ENCODE measurements around the gene SNUPN.

Gene SNUPN

GRCh38 chr15:75625542-75626347 is at the start of gene SNUPN:
TSS of gene SNUPN (minus strand) at chr15:75625725. CDS start at chr15:75621051, 4,674 bp downstream.
- peak; percentile 92 for DNase-seq

GRCh38 chr15:75674366-75674765 is 48.8 kb upstream of the SNUPN start:
- no peak for DNase-seq

DNA sequence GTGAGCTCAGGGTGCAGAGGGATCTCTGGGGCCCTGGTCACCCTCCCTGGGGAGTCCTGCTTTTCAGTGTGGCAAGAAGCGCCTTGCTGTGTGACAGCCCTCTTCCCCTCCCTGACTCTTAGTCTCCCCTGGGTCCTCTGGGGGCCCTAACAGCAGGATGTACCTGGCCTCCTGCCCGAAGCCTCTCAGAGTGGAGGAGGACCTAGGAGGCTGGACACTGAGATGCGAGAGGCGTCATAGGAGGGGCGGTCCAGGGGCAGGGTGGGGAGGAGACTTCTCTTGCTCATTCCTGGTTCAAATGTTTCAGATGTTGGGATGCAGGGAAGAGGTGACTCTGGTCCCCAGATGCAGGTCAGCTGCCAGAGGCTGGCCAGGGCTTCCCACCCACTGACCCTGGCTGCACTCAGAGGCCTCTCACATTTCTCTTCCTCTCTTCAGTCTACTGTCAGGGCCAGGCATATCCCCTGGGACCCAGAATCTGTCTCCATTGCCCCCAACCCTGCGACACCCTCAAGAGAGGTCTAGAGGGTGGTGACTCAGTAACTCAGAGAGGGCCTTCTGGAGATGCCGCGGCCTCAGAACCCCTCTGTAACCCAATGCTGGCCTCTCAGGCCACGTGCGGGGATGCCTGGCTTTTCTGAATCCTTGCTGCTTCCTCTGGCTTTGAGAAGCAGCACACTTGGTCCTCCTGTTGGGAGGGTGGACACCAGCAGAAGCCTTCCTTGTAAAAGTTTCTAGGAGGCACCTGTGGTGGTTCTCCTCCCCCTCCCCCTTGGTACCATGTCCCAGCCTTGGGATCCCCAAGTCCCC is 48.1 kb upstream of the SNUPN start:
- DNase-seq, result peak; percentile 79

- DNase-seq, result peak; percentile 88
Observed at GRCh38 chr15:75672646-75673425, 47.3 kb upstream of the SNUPN start.

DNA sequence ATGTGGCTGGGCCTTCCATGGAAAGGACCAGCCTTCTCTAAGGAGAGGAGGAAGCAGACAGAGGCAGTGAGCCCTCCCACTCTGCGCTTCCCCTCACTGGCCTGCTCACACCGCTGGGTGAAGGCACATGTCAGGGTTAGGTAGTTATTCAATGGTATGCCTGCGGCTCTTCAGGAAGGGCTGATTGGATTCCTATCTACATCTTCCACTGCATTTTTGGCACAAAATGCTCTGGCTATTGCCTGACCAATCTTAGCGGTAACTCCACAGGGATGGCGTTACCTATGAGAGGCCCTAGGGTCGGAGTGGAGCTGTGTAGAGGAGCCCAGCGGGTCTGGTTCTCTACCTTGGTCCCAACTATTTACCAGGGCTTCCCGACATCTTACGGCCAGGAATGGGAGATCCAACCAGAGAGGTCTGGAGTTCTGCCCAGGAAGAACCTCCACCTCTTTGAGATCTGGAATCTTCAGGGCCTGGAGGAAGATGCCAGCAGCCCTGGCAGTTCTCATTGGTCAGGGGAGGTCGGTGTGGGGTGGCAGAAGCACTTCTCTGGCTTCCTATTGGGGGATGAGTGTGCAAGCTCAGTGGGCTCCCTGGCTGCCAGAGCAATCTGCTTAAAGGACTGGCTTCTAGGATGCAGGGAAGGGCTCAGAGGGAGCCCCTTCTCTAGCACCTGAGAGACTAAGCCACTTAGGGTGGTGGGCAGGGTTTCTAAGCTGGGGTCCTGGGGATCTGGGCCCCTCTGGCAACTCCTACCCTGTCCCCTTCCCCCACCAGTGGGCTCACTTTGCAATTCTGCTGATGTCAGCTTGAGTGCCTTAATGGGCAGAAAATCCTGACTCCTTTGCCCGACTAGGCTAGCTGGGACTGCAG is 46.4 kb upstream of the SNUPN start:
- peak; percentile 25 for DNase-seq

GRCh38 chr15:75669879-75670212 is 44.3 kb upstream of the SNUPN start:
- DNase-seq, result no peak

- DNase-seq, result peak; percentile 45
Observed at GRCh38 chr15:75669191-75669878, 43.8 kb upstream of the SNUPN start.

GRCh38 chr15:75666823-75667501 is 41.4 kb upstream of the SNUPN start:
- peak; percentile 99 for DNase-seq

GRCh38 chr15:75663931-75664421 is 38.5 kb upstream of the SNUPN start:
- DNase-seq, result no peak

- no peak for DNase-seq
Observed at GRCh38 chr15:75662823-75663519, 37.4 kb upstream of the SNUPN start.

DNA sequence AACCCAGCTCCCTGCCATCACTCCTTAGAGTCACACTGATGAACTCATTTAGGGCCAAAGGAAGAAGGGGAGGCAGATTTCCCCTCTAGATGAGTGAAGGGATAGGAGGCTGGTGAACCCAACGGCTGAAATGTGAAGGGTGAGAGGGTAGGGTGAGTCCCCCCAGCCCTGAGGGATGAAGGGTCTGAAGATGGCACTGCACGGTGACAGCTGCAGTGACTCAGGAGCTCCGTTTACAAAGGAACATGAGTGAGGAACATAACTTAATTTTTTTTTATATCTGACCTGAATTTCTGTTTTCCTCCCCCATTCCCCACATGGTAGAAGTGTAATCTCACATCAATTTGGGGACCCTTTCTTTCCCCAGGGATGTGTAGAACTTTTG is 36.2 kb upstream of the SNUPN start:
- no peak for DNase-seq

- DNase-seq, result peak; percentile 93
Observed at GRCh38 chr15:75661100-75661755, 35.7 kb upstream of the SNUPN start.

DNA sequence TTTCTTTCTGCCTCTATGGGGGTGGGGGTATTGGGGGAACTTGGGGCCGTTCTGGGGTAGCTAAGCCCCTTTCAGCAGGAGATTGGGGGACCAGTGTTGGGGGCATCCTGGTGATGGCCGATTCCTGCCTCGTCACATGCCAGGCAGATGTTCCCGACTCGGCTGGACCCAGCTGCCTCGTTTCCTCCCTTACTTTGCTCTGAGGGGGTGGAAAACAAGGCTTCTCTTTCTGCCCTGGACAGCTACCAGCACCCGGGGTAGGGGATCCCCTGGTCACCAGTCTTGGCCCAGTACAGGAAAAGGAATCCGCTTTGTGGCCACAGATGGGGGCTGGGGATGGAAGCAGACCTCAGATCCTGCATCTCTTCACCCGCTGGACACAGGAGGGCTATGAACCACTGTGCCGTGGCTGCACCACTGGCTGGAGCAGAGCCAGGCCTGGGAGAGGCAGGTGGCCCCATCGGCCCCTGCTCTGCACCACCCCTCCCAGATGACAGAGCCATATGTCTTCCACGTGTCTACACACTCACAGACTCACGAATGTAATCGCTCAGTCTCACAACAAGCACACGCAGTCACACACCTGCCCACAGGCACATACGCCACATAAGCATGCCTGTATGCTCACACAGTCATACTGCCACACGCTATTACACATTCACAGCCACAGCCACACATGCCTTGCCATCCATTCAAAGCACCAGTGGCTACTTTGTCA is 34.6 kb upstream of the SNUPN start:
- peak; percentile 28 for DNase-seq

- DNase-seq, result no peak
Observed at GRCh38 chr15:75659141-75659771, 33.7 kb upstream of the SNUPN start.

DNA sequence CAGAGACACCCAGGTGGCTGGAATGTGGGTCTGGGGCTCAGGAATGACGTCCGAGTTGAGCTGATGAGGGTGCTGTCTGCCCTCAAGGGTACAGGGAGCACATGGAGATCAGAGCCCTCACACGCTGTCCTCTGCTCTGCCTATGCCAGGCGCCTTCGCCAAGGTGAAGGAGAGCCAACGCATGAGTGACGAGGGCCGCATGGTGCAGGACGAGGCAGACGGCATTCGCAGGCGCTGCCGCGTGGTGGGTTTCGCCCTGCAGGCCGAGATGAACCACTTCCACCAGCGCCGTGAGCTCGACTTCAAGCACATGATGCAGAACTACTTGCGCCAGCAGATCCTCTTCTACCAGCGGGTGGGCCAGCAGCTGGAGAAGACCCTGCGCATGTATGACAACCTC is 31.3 kb upstream of the SNUPN start:
- DNase-seq, result no peak

DNA sequence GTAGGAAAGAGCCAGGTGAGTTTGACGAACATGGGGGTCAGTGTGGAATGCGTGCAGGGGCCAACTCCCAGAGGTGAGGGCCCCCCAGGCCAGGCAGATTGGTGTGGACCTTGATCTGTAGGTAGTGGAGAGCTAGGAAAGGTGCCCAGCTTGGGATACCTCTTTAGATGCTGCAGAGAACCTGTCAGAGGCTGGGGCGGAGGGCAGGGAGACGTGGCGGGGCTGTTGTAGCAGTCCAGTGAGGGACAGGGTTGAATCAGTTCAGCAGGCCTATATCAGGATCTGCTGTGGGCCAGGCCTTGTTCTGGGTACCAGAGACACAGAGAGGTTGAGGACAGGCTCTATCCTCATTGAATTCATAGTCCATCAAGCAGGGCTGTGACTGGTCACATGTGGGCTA is 30.8 kb upstream of the SNUPN start:
- DNase-seq, result no peak

GRCh38 chr15:75655931-75656330 is 30.4 kb upstream of the SNUPN start:
- no peak for DNase-seq

DNA sequence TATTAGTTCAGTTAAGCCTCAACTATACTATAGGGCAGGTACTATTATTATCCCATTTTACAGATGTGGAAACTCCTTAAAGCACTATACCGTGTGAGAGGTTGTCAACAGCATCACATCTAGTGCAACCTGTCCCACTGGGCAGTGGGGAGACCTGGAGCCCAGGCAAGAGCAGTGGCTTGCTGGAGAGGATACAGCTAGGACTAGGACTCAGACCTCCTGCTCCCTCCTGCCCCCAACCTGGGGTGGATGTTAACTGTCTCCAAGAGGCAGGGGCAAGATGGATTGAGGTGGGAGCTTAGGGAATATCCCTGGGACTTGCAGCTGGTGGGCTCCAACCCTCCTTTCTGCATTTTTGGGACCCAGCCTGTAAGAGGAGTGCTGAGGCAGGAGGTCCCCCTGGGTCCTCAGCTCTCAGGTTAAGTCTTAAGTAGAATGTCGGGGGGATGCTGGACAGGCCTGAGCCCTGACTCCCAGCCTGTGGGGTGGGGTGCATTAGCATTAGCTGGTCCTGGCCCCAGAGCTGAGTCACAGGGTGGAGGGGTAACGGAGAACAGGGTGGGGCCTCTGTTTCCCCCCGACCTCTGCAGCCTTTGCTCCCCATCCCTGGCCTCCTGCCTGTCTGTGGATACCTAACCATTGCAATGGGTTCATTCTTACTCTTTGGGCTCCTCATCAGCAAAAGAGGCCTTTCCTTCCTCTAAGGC is 28.8 kb upstream of the SNUPN start:
- no peak for DNase-seq
